NB4 (cell line): ENCODE data around the gene KDM4B.

Experiments
- POLR2A ChIP-seq: IDR thresholded peaks from 2 replicates; pipeline ENCODE4 v1.6.1; 2011; ENCODE audit warnings: mild to moderate bottlenecking; ENCODE audit not compliant: insufficient read length; ENCODE audit errors: extremely low read depth
- TF ChIP-seq, protein P1 (sequence below): IDR thresholded peaks from one replicate; pipeline ENCODE4 v1.5.1; 2012; ENCODE audit warnings: low read depth, low read length

DNA sequence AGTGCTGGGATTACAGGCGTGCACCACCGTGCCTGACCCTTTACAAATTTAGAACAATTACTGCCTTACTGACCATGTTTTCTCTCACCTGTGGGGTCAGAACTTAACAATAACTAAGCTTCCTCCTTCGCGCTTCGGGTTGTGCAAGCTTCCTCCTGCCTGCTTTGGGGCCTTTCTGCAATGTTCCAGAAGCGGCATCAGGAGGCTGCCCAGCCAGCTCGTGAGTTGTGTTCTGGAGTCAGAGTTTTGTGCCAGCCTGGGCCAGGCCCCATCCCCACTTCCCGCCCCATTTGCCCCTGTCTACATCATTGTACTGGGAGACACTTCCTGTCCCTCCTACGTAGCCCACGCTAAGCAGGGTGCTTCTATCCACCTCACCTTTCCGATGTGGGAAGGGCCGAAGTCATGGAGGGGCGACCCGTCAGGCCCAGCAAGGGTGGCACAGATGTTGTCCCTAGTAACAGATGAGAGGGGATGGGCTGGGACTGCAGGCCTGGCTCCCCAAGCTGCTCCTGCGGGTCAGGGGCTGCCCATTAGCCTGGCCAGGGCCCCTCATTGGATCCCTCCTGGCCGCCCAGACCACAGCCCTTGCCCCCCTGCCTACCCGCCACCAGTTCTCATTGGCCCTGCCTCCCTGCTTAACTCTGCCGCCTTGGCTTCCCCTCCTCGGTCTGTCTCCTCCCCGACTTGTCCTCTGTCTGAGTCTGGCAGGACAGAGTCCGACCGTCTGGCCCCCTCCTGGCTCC lies 46.2 kb upstream of the KDM4B start:
- TF ChIP-seq, protein P1, sequence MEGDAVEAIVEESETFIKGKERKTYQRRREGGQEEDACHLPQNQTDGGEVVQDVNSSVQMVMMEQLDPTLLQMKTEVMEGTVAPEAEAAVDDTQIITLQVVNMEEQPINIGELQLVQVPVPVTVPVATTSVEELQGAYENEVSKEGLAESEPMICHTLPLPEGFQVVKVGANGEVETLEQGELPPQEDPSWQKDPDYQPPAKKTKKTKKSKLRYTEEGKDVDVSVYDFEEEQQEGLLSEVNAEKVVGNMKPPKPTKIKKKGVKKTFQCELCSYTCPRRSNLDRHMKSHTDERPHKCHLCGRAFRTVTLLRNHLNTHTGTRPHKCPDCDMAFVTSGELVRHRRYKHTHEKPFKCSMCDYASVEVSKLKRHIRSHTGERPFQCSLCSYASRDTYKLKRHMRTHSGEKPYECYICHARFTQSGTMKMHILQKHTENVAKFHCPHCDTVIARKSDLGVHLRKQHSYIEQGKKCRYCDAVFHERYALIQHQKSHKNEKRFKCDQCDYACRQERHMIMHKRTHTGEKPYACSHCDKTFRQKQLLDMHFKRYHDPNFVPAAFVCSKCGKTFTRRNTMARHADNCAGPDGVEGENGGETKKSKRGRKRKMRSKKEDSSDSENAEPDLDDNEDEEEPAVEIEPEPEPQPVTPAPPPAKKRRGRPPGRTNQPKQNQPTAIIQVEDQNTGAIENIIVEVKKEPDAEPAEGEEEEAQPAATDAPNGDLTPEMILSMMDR = no peak
- TF ChIP-seq POLR2A = no peak
